ENCODE data around the gene GPD1.
A peak's percentile ranks its signal among the peaks of the same experiment; 100 is the strongest.

DNA sequence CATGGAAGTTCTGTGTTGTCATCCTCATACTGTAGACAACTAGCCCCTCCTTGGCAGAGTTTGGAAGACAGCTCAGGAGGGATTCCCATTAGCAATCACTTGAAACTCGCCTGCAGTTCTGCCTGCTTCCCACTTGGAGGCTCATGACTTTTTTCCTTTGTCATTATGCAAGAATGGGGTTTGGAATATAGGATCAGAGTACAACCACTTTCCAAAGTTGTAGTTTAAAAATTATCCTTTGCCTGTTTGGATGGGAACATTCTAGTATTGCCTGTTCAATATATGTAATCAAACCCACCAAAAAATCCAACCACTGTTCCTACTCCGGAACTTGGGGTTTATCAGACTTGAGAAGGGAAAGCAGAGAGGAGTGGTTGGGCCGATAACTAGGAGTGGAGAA, 2.1 kb upstream of the GPD1 start:
- TF ChIP-seq, protein P1, sequence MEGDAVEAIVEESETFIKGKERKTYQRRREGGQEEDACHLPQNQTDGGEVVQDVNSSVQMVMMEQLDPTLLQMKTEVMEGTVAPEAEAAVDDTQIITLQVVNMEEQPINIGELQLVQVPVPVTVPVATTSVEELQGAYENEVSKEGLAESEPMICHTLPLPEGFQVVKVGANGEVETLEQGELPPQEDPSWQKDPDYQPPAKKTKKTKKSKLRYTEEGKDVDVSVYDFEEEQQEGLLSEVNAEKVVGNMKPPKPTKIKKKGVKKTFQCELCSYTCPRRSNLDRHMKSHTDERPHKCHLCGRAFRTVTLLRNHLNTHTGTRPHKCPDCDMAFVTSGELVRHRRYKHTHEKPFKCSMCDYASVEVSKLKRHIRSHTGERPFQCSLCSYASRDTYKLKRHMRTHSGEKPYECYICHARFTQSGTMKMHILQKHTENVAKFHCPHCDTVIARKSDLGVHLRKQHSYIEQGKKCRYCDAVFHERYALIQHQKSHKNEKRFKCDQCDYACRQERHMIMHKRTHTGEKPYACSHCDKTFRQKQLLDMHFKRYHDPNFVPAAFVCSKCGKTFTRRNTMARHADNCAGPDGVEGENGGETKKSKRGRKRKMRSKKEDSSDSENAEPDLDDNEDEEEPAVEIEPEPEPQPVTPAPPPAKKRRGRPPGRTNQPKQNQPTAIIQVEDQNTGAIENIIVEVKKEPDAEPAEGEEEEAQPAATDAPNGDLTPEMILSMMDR (IDR thresholded peaks at IDR 0.05) = peak in 4 of 7 experiments; percentile 22 to 34 (median 30)
- TF ChIP-seq POLR2A (IDR thresholded peaks at IDR 0.05) = no peak
